T-helper 1 cell treated with Interleukin-12 subunit alpha and Interleukin-12 subunit beta and Interleukin-4 antibody, amounts not matched to agents 30 μg/mL and 1 μg/mL, for 36 hours (primary cell): Measurements from ENCODE around the gene CCDC187.
"Not testable (repeated sequence)": the region's sequence is repeated elsewhere in the genome, so short reads cannot be mapped to it uniquely, and the experiment has no call there.

Source experiments
- H3K27ac Mint-ChIP-seq: one replicate; pipeline ENCODE4 v1.8.0; 2021; ENCODE audit warnings: mild to moderate bottlenecking, mixed read lengths
- H3K27me3 Mint-ChIP-seq: one replicate; pipeline ENCODE4 v1.8.0; 2021; ENCODE audit warnings: low read depth, mixed read lengths
- H3K36me3 Mint-ChIP-seq: one replicate; pipeline ENCODE4 v1.8.0; 2021; ENCODE audit warnings: low read depth, mixed read lengths
- H3K4me1 Mint-ChIP-seq: one replicate; pipeline ENCODE4 v1.8.0; 2021; ENCODE audit warnings: low read depth, mixed read lengths
- H3K4me3 Mint-ChIP-seq: one replicate; pipeline ENCODE4 v1.8.0; 2021; ENCODE audit warnings: mild to moderate bottlenecking, moderate library complexity, mixed read lengths
- H3K9me3 Mint-ChIP-seq: one replicate; pipeline ENCODE4 v1.8.0; 2021; ENCODE audit warnings: mixed read lengths

The CCDC187 gene

GRCh38 chr9:136326061-136326760, 22.3 kb upstream of the CCDC187 start:
- H3K27ac Mint-ChIP-seq = no peak overlapping the region
- H3K9me3 Mint-ChIP-seq = no peaks in the 10 kb centered on the region
- H3K4me3 Mint-ChIP-seq = no peak overlapping the region
- no peaks in the 10 kb centered on the region for H3K27me3 Mint-ChIP-seq
- H3K4me1 Mint-ChIP-seq = no peaks in the 10 kb centered on the region
- no peaks in the 10 kb centered on the region for H3K36me3 Mint-ChIP-seq

DNA sequence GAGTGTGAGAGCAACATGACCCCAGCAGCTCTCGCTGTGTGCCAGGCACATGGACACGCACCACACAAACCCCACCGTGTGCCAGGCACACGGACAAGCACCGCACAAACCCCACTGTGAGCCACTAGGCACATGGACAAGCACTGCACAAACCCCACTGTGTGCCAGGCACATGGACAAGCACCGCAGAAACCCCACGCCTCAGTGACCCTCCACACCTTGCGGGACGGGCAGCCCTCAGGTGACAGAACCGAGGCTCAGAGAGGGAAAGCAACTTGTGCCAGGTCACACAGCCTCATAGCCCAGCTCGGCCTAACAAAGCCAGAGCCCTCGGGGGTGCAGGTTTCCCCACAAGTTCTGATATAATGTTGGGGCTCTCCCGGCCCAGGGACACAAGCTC, 21.5 kb upstream of the CCDC187 start:
- no peaks in the 10 kb centered on the region for H3K9me3 Mint-ChIP-seq
- H3K27ac Mint-ChIP-seq = no peak overlapping the region
- H3K4me3 Mint-ChIP-seq = no peak overlapping the region
- H3K36me3 Mint-ChIP-seq = no peaks in the 10 kb centered on the region
- H3K4me1 Mint-ChIP-seq = no peaks in the 10 kb centered on the region
- H3K27me3 Mint-ChIP-seq = no peaks in the 10 kb centered on the region

DNA sequence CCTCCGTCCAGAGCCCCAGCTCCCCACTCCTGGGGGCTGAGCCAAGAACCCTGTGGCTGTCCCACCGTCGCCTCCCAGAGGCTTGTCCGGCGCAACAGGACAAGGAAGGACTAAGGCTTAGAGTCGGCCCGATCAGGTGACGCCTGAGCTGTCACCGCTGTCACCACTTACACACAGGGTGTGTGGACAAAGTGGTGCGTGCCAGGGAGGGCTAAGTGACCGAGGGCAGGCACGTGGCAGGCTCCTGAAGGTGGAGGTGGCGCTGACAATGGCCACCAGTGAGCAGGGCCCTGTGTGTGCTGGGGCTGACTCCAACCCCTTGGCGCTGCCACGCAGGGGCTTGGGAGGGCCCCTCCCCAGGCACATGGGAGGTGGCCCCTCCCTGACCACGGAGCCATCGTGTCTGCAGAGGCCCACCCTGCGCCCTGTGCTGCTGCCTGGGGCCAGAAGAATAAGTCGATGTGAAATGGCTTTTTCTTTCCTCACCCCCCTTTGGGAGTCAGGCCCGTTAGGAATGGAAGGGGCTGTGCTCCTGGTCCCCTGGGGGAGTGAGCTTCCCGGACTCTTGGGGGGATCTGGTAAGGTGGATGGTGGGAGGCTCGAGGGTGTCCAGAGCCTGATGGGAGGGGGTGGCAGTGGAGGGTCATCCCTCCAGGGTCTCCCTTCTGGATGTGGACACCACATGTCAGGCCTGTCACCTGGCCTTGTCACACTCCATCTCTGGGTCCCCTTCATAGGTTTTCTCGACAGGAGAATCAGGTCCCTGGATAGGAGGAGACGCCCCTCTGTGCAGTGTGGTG, 20.8 kb upstream of the CCDC187 start:
- Mint-ChIP-seq H3K36me3 (no peaks in the 10 kb centered on the region), H3K27ac (no peak overlapping the region), H3K9me3 (no peaks in the 10 kb centered on the region), H3K4me3 (no peak overlapping the region), H3K4me1 (no peaks in the 10 kb centered on the region), H3K27me3 (no peaks in the 10 kb centered on the region)

DNA sequence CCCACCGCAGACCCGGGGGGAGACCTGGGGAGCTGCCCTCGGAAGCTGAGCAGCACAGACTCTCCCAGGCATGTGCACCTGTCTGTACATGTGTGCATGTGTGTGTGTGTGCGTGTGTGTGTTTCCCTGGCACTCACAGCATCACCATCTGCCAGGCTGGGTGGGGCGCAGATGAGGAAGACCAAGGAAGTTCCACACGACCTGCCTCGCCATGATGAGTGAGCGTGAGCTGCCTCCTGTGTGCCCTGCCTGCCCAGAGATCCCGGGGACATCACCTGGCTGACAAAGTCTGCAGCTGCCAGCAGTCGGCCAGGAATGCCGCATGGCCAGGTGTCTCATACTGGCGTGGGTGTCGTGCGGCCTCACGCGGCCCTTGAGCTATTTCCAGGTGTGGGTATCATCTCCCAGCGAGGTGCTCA, 19.5 kb upstream of the CCDC187 start:
- Mint-ChIP-seq H3K27ac (no peak overlapping the region), H3K27me3 (no peaks in the 10 kb centered on the region), H3K4me1 (no peaks in the 10 kb centered on the region), H3K36me3 (no peaks in the 10 kb centered on the region), H3K4me3 (no peak overlapping the region), H3K9me3 (no peaks in the 10 kb centered on the region)

GRCh38 chr9:136322756-136323330, 18.9 kb upstream of the CCDC187 start:
- Mint-ChIP-seq H3K9me3 (no peaks in the 10 kb centered on the region), H3K27ac (no peak overlapping the region), H3K4me1 (no peaks in the 10 kb centered on the region), H3K36me3 (no peaks in the 10 kb centered on the region), H3K27me3 (no peaks in the 10 kb centered on the region), H3K4me3 (no peak overlapping the region)

DNA sequence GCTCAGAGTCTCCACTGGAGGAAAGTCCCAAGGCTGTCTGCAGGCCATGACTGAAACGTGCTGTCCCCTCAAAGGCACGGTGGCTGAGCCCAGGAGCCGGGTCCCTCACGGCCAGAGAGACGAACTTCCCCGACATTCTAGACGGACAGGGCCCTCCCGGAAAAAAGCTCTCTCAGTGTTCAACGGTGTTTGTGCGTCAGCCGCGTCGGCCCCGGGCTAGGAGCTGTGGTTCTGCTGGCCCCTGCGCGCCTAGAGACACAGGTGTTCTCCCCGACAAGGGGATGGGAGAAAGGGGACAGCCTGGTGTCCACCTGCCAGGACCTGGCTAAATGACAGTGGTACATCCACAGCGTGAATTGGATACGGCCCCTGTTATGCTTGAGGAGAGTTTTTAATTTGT, 17.7 kb upstream of the CCDC187 start:
- Mint-ChIP-seq H3K27me3 (no peaks in the 10 kb centered on the region), H3K36me3 (no peaks in the 10 kb centered on the region)

DNA sequence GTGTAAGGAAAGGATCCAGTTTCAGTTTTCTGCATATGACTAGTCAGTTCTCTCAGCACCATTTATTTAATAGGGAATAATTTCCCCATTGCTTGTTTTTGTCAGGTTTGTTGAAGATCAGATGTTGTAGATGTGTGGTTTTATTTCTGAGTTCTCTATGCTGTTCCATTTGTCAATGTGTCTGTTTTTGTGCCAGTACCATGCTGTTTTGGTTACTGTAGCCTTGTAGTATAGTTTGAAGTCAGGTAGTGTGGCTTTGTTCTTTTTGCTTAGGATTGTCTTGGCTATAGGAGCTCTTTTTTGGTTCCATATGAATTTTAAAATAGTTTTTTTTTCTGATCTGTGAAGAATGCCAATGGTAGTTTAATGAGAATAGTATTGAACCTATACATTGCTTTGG, 17.1 kb upstream of the CCDC187 start:
- H3K36me3 Mint-ChIP-seq, H3K4me1 Mint-ChIP-seq, H3K9me3 Mint-ChIP-seq, H3K4me3 Mint-ChIP-seq, H3K27ac Mint-ChIP-seq, H3K27me3 Mint-ChIP-seq: not testable (repeated sequence)

More for the DNA sequence above, 17.7 kb upstream of the CCDC187 start:
- Mint-ChIP-seq H3K4me1 (no peaks in the 10 kb centered on the region), H3K4me3 (no peak overlapping the region), H3K27ac (no peak overlapping the region), H3K9me3 (no peaks in the 10 kb centered on the region)

GRCh38 chr9:136319955-136320354, 16.1 kb upstream of the CCDC187 start:
- H3K27me3 Mint-ChIP-seq, H3K27ac Mint-ChIP-seq, H3K36me3 Mint-ChIP-seq, H3K4me3 Mint-ChIP-seq, H3K4me1 Mint-ChIP-seq: not testable (repeated sequence)
- H3K9me3 Mint-ChIP-seq = peaks cover 15% of the 10 kb centered on the region

DNA sequence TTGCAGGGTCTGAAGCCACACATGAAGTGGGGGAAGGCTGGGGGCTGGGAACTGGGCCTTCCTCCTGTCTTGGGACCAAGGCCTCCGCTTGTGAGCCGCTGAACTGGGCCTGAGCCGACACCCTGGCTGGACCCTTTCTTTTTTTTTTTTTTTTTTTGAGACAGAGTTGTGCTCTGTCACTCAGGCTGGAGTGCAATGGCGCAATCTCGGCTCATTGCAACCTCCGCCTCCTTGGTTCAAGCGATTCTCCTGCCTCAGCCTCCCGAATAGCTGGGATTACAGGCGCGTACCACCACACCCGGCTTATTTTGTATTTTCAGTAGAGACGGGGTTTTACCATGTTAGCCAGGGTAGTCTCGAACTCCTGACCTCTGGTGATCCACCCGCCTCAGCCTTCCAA, 15.3 kb upstream of the CCDC187 start:
- not testable (repeated sequence) for H3K27me3 Mint-ChIP-seq, H3K4me1 Mint-ChIP-seq, H3K27ac Mint-ChIP-seq, H3K4me3 Mint-ChIP-seq, H3K36me3 Mint-ChIP-seq
- peaks cover 22% of the 10 kb centered on the region for H3K9me3 Mint-ChIP-seq

- Mint-ChIP-seq H3K36me3 (peaks cover 6% of the 10 kb centered on the region), H3K27me3 (no peaks in the 10 kb centered on the region), H3K4me1 (no peaks in the 10 kb centered on the region), H3K4me3 (no peak overlapping the region), H3K9me3 (peaks cover 22% of the 10 kb centered on the region), H3K27ac (no peak overlapping the region)
These were observed 14.9 kb upstream of the CCDC187 start for GRCh38 chr9:136318776-136319241.

GRCh38 chr9:136318111-136318775, 14.3 kb upstream of the CCDC187 start:
- Mint-ChIP-seq H3K4me3 (no peak overlapping the region), H3K27me3 (no peaks in the 10 kb centered on the region)

DNA sequence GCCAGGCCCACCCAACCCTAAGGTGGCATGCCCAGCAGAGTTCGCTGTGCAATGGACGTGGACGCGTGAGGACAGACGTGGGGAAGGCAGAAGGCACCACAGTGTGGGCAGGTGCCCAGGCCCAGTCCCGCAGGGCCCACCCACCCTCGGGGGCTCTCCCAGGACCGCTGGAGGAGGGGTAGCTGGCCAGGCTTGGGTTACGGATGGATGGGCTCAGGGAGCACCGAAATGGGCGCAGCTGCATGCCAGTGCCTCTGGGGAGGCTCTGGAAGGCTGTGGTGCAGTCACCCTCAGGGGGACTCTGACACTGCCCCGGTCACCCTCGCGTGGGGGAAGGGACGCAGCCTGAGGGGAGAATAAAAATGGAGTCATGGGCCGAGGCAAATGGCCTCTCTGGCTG, 13.8 kb upstream of the CCDC187 start:
- Mint-ChIP-seq H3K27ac (no peak overlapping the region), H3K4me1 (no peaks in the 10 kb centered on the region), H3K9me3 (peaks cover 22% of the 10 kb centered on the region), H3K4me3 (no peak overlapping the region), H3K36me3 (peaks cover 6% of the 10 kb centered on the region), H3K27me3 (no peaks in the 10 kb centered on the region)

More at GRCh38 chr9:136318111-136318775, 14.3 kb upstream of the CCDC187 start:
- peaks cover 22% of the 10 kb centered on the region for H3K9me3 Mint-ChIP-seq
- no peaks in the 10 kb centered on the region for H3K4me1 Mint-ChIP-seq
- H3K36me3 Mint-ChIP-seq = peaks cover 6% of the 10 kb centered on the region
- no peak overlapping the region for H3K27ac Mint-ChIP-seq

- Mint-ChIP-seq H3K9me3 (peaks cover 22% of the 10 kb centered on the region), H3K36me3 (peaks cover 6% of the 10 kb centered on the region), H3K27ac (no peak overlapping the region), H3K4me3 (no peak overlapping the region), H3K4me1 (no peaks in the 10 kb centered on the region), H3K27me3 (no peaks in the 10 kb centered on the region)
These were observed 13.2 kb upstream of the CCDC187 start for GRCh38 chr9:136316896-136317676.

DNA sequence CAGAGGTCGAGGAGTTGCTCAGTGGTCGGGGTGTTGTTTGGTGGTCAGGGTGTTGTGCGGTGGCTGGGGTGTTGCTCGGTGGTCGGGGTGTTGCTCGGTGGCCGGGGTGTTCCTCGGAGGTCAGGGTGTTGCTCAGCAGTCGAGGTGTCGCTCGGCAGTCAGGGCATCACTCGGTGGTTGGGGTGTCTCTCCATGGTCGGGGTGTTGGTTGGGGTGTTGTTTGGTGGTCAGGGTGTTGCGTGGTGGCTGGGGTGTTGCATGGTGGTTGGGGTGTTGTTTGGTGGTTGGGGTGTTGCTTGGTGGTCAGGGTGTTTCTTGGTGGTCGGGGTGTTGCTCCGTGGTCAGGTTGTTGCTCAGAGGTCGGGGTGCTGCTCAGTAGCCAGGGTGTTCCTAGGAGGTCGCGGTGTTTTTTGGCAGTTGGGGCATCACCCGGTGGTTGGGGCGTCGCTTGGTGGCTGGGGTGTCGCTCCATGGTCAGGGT, 12.4 kb upstream of the CCDC187 start:
- Mint-ChIP-seq H3K36me3 (peaks cover 6% of the 10 kb centered on the region), H3K9me3 (peaks cover 22% of the 10 kb centered on the region), H3K4me1 (no peaks in the 10 kb centered on the region), H3K27ac (no peak overlapping the region), H3K27me3 (no peaks in the 10 kb centered on the region), H3K4me3 (no peak overlapping the region)
